ENCODE results near the gene SLC2A2.

SLC2A2 gene

GRCh38 chr3:171026597-171027293, at the start of gene SLC2A2:
TSS of gene SLC2A2 (minus strand) at chr3:171026720. CDS start at chr3:171026670, 50 bp downstream.
- DNase-seq = no peak

GRCh38 chr3:171072432-171072831, 45.9 kb upstream of the SLC2A2 start:
- no peak for DNase-seq

- no peak for DNase-seq
Observed at GRCh38 chr3:171068658-171069057, 42.1 kb upstream of the SLC2A2 start.

GRCh38 chr3:171066206-171066605, 39.7 kb upstream of the SLC2A2 start:
- DNase-seq = no peak

- no peak for DNase-seq
Observed at GRCh38 chr3:171065732-171066131, 39.2 kb upstream of the SLC2A2 start.

GRCh38 chr3:171064461-171064860, 37.9 kb upstream of the SLC2A2 start:
- DNase-seq = no peak

- no peak for DNase-seq
Observed at GRCh38 chr3:171061749-171062148, 35.2 kb upstream of the SLC2A2 start.

- no peak for DNase-seq
Observed at GRCh38 chr3:171059978-171060377, 33.5 kb upstream of the SLC2A2 start.

GRCh38 chr3:171058873-171059603, 32.5 kb upstream of the SLC2A2 start:
- no peak for DNase-seq

- no peak for DNase-seq
Observed at GRCh38 chr3:171058058-171058457, 31.5 kb upstream of the SLC2A2 start.

- DNase-seq = no peak
Observed at GRCh38 chr3:171057072-171057471, 30.6 kb upstream of the SLC2A2 start.

GRCh38 chr3:171056528-171056927, 30.0 kb upstream of the SLC2A2 start:
- no peak for DNase-seq

GRCh38 chr3:171055336-171056178, 29.0 kb upstream of the SLC2A2 start:
- no peak for DNase-seq

- DNase-seq = no peak
Observed at GRCh38 chr3:171054921-171055320, 28.4 kb upstream of the SLC2A2 start.

- no peak for DNase-seq
Observed at GRCh38 chr3:171054231-171054630, 27.7 kb upstream of the SLC2A2 start.

GRCh38 chr3:171049861-171050444, 23.4 kb upstream of the SLC2A2 start:
- DNase-seq = no peak

- no peak for DNase-seq
Observed at GRCh38 chr3:171046760-171047159, 20.2 kb upstream of the SLC2A2 start.

GRCh38 chr3:171044835-171045793, 18.6 kb upstream of the SLC2A2 start:
- no peak for DNase-seq

- DNase-seq = no peak
Observed at GRCh38 chr3:171044384-171044783, 17.9 kb upstream of the SLC2A2 start.

- no peak for DNase-seq
Observed at GRCh38 chr3:171039674-171040073, 13.2 kb upstream of the SLC2A2 start.

GRCh38 chr3:171038342-171038741, 11.8 kb upstream of the SLC2A2 start:
- no peak for DNase-seq

- no peak for DNase-seq
Observed at GRCh38 chr3:171028779-171029232, 2.3 kb upstream of the SLC2A2 start.
